Prostate gland (tissue), 2 donors: ENCODE results near the gene KDSR.

Experiments used
- CTCF ChIP-seq, 4 experiments: fragments of 200-600 bp in 2 of 4; fragments of 450-650 bp in 2 of 4; sonication (generic) in 2 of 4; IDR thresholded peaks; 1 replicate in 3 of 4; 2 replicates in 1 of 4; pipeline ENCODE4 v1.5.1; 2016 to 2019; ENCODE audit warnings: antibody characterized with exemption in 4 of 4, mild to moderate bottlenecking in 2 of 4, moderate library complexity in 2 of 4
- POLR2A ChIP-seq: fragments of 450-650 bp; IDR thresholded peaks from one replicate; pipeline ENCODE4 v1.6.1; 2016; ENCODE audit warnings: antibody characterized with exemption, mild to moderate bottlenecking
- POLR2AphosphoS5 ChIP-seq: sonication (generic); formaldehyde crosslinking; IDR thresholded peaks from one replicate; pipeline ENCODE4 v1.6.1; 2017; ENCODE audit warnings: antibody characterized with exemption

GRCh38 chr18:63356272-63356896 is 10.6 kb downstream of the KDSR start:
- TF ChIP-seq CTCF (IDR thresholded peaks at IDR 0.05) (no peak), POLR2A (no peak), POLR2AphosphoS5 (no peak)
